HepG2 (cell line): Measurements from ENCODE around the gene HOXA10. TPM values are rescaled to one million over a fixed set of nuclear protein-coding genes. Genes with fewer than 3 reads are reported as not detected.

Experiments used
- HES4 ChIP-seq: sonication (generic); formaldehyde crosslinking; IDR thresholded peaks from 2 replicates; pipeline ENCODE4 v1.9.0; 2021; ENCODE audit warnings: mild to moderate bottlenecking, missing genetic modification reagents, borderline replicate concordance
- KLF12 ChIP-seq: sonication (generic); formaldehyde crosslinking; IDR thresholded peaks from 2 replicates; pipeline ENCODE4 v1.4.0; 2020; ENCODE audit warnings: missing genetic modification reagents, borderline replicate concordance
- MAFG ChIP-seq: sonication (generic); formaldehyde crosslinking; IDR thresholded peaks from 2 replicates; pipeline ENCODE4 v1.5.1; 2020; ENCODE audit warnings: mild to moderate bottlenecking, missing genetic modification reagents
- MTA3 ChIP-seq: sonication (generic); formaldehyde crosslinking; IDR thresholded peaks from 2 replicates; pipeline ENCODE4 v1.4.0; 2020; ENCODE audit warnings: missing genetic modification reagents
- MZF1 ChIP-seq: sonication (generic); formaldehyde crosslinking; IDR thresholded peaks from 2 replicates; pipeline ENCODE4 v1.8.1; 2023; ENCODE audit warnings: mild to moderate bottlenecking, missing genetic modification reagents, borderline replicate concordance
- NFE2 ChIP-seq: sonication (generic); formaldehyde crosslinking; IDR thresholded peaks from 2 replicates; pipeline ENCODE4 v1.4.0; 2020; ENCODE audit warnings: missing genetic modification reagents
- SIX4 ChIP-seq: sonication (generic); formaldehyde crosslinking; IDR thresholded peaks from 2 replicates; pipeline ENCODE4 v1.4.0; 2020; ENCODE audit warnings: missing genetic modification reagents
- SMAD1 ChIP-seq: sonication (generic); formaldehyde crosslinking; IDR thresholded peaks from 2 replicates; pipeline ENCODE4 v1.4.0; 2020; ENCODE audit warnings: missing genetic modification reagents, low read depth, mild to moderate bottlenecking, borderline replicate concordance
- ZBTB8A ChIP-seq: sonication (generic); formaldehyde crosslinking; IDR thresholded peaks from 2 replicates; pipeline ENCODE4 v1.4.0; 2020; ENCODE audit warnings: mild to moderate bottlenecking, low read depth, missing genetic modification reagents, borderline replicate concordance
- ZNF121 ChIP-seq: sonication (generic); formaldehyde crosslinking; IDR thresholded peaks from 2 replicates; pipeline ENCODE4 v1.5.0; 2020; ENCODE audit warnings: mild to moderate bottlenecking, missing genetic modification reagents
- ZNF569 ChIP-seq: sonication (generic); formaldehyde crosslinking; IDR thresholded peaks from 2 replicates; pipeline ENCODE4 v1.5.0; 2020; ENCODE audit warnings: mild to moderate bottlenecking, missing genetic modification reagents, moderate library complexity, borderline replicate concordance
- ZNF616 ChIP-seq: sonication (generic); formaldehyde crosslinking; IDR thresholded peaks from 2 replicates; pipeline ENCODE4 v1.5.0; 2020; ENCODE audit warnings: low read depth, mild to moderate bottlenecking, missing genetic modification reagents
- ZNF619 ChIP-seq: sonication (generic); formaldehyde crosslinking; IDR thresholded peaks from 2 replicates; pipeline ENCODE4 v1.4.0; 2020; ENCODE audit warnings: mild to moderate bottlenecking, missing genetic modification reagents
- ZNF724P ChIP-seq: sonication (generic); formaldehyde crosslinking; IDR thresholded peaks from 2 replicates; pipeline ENCODE4 v1.8.0; 2022; ENCODE audit warnings: missing genetic modification reagents, borderline replicate concordance
- polyA plus RNA-seq, 8 experiments: library from polyadenylated mRNA; depleted of rRNA in 3 of 8; stranded (reverse) in 7 of 8; unstranded in 1 of 8; fragments of >200 nt; fragmentation: Illumina TruSeq in 4 of 8; extraction: Trizol in 4 of 8; gene quantifications; 2 replicates each; pipeline versions ENCODE4 v1.2.1 to v1.2.3, GENCODE V29; 2011 to 2016; ENCODE audit warnings: low read depth in 4 of 8, missing spikeins in 1 of 8, mixed read lengths in 1 of 8; ENCODE audit not compliant: insufficient read depth in 1 of 8
- total RNA-seq, 5 experiments: library from RNA; depleted of rRNA; stranded (reverse); fragments of >200 nt; fragmentation: Illumina TruSeq; extraction: Trizol; gene quantifications; 2 replicates each; pipeline ENCODE4 v1.2.3, GENCODE V29; 2016; ENCODE audit warnings: low read depth in 1 of 5
- TF ChIP-seq, protein P1 (sequence below): sonication (generic); formaldehyde crosslinking; IDR thresholded peaks from 2 replicates; pipeline ENCODE4 v1.4.0; 2020; ENCODE audit warnings: missing genetic modification reagents
- TF ChIP-seq, protein P2 (sequence below): sonication (generic); formaldehyde crosslinking; IDR thresholded peaks from 2 replicates; pipeline ENCODE4 v1.5.1; 2020; ENCODE audit warnings: mild to moderate bottlenecking, missing genetic modification reagents, borderline replicate concordance
- TF ChIP-seq, protein P3 (sequence below): sonication (generic); formaldehyde crosslinking; IDR thresholded peaks from 2 replicates; pipeline ENCODE4 v1.4.0; 2020; ENCODE audit warnings: missing genetic modification reagents
- TF ChIP-seq, protein P4 (sequence below): IDR thresholded peaks from 2 replicates; pipeline ENCODE4 v1.6.1; 2018; ENCODE audit warnings: missing genetic modification reagents
- TF ChIP-seq, protein P5 (sequence below): sonication (generic); formaldehyde crosslinking; IDR thresholded peaks from 2 replicates; pipeline ENCODE4 v1.4.0; 2020; ENCODE audit warnings: mild to moderate bottlenecking, missing genetic modification reagents

Gene HOXA10
- total and polyA plus RNA-seq, 2 of the 13 experiments (the other 11 are each of a cell fraction or from before 2014, with no cell fraction given) = not detected

GRCh38 chr7:27122077-27122910, 51.8 kb downstream of the HOXA10 start (continued):
- TF ChIP-seq, protein P1, sequence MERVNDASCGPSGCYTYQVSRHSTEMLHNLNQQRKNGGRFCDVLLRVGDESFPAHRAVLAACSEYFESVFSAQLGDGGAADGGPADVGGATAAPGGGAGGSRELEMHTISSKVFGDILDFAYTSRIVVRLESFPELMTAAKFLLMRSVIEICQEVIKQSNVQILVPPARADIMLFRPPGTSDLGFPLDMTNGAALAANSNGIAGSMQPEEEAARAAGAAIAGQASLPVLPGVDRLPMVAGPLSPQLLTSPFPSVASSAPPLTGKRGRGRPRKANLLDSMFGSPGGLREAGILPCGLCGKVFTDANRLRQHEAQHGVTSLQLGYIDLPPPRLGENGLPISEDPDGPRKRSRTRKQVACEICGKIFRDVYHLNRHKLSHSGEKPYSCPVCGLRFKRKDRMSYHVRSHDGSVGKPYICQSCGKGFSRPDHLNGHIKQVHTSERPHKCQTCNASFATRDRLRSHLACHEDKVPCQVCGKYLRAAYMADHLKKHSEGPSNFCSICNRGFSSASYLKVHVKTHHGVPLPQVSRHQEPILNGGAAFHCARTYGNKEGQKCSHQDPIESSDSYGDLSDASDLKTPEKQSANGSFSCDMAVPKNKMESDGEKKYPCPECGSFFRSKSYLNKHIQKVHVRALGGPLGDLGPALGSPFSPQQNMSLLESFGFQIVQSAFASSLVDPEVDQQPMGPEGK (CRISPR knock-in tag) = no peak
- TF ChIP-seq MZF1 (CRISPR knock-in tag) (no peak), ZBTB8A (CRISPR knock-in tag) (no peak), MAFG (CRISPR knock-in tag) (no peak), ZNF569 (CRISPR knock-in tag) (no peak), MTA3 (CRISPR knock-in tag) (no peak), ZNF619 (CRISPR knock-in tag) (no peak), SMAD1 (CRISPR knock-in tag) (no peak), NFE2 (CRISPR knock-in tag) (no peak), KLF12 (CRISPR knock-in tag) (0 out of 2 replicates have a peak, but pooled peaks have one; percentile 35), HES4 (CRISPR knock-in tag) (no peak), ZNF121 (no peak), SIX4 (CRISPR knock-in tag) (no peak), ZNF724P (CRISPR knock-in tag) (no peak), ZNF616 (CRISPR knock-in tag) (no peak)
- TF ChIP-seq, protein P2, sequence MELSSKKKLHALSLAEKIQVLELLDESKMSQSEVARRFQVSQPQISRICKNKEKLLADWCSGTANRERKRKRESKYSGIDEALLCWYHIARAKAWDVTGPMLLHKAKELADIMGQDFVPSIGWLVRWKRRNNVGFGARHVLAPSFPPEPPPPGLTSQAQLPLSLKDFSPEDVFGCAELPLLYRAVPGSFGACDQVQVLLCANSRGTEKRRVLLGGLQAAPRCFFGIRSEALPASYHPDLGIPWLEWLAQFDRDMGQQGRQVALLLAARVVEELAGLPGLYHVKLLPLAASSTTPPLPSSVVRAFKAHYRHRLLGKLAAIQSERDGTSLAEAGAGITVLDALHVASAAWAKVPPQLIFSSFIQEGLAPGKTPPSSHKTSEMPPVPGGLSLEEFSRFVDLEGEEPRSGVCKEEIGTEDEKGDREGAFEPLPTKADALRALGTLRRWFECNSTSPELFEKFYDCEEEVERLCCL (CRISPR knock-in tag) = no peak
- TF ChIP-seq, protein P3, sequence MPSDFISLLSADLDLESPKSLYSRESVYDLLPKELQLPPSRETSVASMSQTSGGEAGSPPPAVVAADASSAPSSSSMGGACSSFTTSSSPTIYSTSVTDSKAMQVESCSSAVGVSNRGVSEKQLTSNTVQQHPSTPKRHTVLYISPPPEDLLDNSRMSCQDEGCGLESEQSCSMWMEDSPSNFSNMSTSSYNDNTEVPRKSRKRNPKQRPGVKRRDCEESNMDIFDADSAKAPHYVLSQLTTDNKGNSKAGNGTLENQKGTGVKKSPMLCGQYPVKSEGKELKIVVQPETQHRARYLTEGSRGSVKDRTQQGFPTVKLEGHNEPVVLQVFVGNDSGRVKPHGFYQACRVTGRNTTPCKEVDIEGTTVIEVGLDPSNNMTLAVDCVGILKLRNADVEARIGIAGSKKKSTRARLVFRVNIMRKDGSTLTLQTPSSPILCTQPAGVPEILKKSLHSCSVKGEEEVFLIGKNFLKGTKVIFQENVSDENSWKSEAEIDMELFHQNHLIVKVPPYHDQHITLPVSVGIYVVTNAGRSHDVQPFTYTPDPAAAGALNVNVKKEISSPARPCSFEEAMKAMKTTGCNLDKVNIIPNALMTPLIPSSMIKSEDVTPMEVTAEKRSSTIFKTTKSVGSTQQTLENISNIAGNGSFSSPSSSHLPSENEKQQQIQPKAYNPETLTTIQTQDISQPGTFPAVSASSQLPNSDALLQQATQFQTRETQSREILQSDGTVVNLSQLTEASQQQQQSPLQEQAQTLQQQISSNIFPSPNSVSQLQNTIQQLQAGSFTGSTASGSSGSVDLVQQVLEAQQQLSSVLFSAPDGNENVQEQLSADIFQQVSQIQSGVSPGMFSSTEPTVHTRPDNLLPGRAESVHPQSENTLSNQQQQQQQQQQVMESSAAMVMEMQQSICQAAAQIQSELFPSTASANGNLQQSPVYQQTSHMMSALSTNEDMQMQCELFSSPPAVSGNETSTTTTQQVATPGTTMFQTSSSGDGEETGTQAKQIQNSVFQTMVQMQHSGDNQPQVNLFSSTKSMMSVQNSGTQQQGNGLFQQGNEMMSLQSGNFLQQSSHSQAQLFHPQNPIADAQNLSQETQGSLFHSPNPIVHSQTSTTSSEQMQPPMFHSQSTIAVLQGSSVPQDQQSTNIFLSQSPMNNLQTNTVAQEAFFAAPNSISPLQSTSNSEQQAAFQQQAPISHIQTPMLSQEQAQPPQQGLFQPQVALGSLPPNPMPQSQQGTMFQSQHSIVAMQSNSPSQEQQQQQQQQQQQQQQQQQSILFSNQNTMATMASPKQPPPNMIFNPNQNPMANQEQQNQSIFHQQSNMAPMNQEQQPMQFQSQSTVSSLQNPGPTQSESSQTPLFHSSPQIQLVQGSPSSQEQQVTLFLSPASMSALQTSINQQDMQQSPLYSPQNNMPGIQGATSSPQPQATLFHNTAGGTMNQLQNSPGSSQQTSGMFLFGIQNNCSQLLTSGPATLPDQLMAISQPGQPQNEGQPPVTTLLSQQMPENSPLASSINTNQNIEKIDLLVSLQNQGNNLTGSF = no peak
- TF ChIP-seq, protein P4, sequence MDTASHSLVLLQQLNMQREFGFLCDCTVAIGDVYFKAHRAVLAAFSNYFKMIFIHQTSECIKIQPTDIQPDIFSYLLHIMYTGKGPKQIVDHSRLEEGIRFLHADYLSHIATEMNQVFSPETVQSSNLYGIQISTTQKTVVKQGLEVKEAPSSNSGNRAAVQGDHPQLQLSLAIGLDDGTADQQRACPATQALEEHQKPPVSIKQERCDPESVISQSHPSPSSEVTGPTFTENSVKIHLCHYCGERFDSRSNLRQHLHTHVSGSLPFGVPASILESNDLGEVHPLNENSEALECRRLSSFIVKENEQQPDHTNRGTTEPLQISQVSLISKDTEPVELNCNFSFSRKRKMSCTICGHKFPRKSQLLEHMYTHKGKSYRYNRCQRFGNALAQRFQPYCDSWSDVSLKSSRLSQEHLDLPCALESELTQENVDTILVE (CRISPR knock-in tag) = peak; percentile 47; the same call in 1 of the 2 replicates
- TF ChIP-seq, protein P5, sequence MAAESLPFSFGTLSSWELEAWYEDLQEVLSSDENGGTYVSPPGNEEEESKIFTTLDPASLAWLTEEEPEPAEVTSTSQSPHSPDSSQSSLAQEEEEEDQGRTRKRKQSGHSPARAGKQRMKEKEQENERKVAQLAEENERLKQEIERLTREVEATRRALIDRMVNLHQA (CRISPR knock-in tag) = no peak
